ENCODE results near the gene SALL2. TPM values are rescaled to one million over a fixed set of nuclear protein-coding genes. Genes with fewer than 3 reads are reported as not detected.
A peak's percentile ranks its signal among the peaks of the same experiment; 100 is the strongest.

Gene SALL2
- total and polyA plus RNA-seq, 2 of the 8 experiments (the other 6 are each of a cell fraction or from before 2014, with no cell fraction given): 310 to 360 TPM

GRCh38 chr14:21557084-21557901, 31.1 kb upstream of the SALL2 start (continued):
- TF ChIP-seq MAX (IDR thresholded peaks at IDR 0.05): 0 out of 2 replicates have a peak, but pooled peaks have one; percentile 11
- TF ChIP-seq GTF2F1 (IDR thresholded peaks at IDR 0.05; ENCODE audit: borderline replicate concordance, low read depth, low read length): no peak
- TF ChIP-seq SP1 (IDR thresholded peaks at IDR 0.05; ENCODE audit: low read depth, low read length): peak; percentile 96
- TF ChIP-seq, protein P1, sequence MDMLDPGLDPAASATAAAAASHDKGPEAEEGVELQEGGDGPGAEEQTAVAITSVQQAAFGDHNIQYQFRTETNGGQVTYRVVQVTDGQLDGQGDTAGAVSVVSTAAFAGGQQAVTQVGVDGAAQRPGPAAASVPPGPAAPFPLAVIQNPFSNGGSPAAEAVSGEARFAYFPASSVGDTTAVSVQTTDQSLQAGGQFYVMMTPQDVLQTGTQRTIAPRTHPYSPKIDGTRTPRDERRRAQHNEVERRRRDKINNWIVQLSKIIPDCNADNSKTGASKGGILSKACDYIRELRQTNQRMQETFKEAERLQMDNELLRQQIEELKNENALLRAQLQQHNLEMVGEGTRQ (IDR thresholded peaks at IDR 0.05; ENCODE audit: low read length): no peak
- no peak for TF ChIP-seq CTBP2 (IDR thresholded peaks at IDR 0.05; ENCODE audit: borderline replicate concordance, insufficient read depth, insufficient read length, low read length)
- no peak for TF ChIP-seq RFX5 (IDR thresholded peaks at IDR 0.05; ENCODE audit: borderline replicate concordance, low read depth, low read length)
- TF ChIP-seq TAF7 (optimal IDR thresholded peaks at IDR 0.05; ENCODE audit: borderline replicate concordance, low read depth, low read length): peak; percentile 52
- no peak for TF ChIP-seq KDM1A (IDR thresholded peaks at IDR 0.05; ENCODE audit: borderline replicate concordance, low read length)
- no peak for TF ChIP-seq SP4 (IDR thresholded peaks at IDR 0.05; ENCODE audit: low read length)
- no peak for TF ChIP-seq CREB1 (IDR thresholded peaks at IDR 0.05)
